Measurements from ENCODE around the gene SYT9.
A peak's percentile ranks its signal among the peaks of the same experiment; 100 is the strongest.

The SYT9 gene

GRCh38 chr11:7423946-7424345 is 172.2 kb downstream of the SYT9 start:
- DNase-seq (ENCODE audit: low read depth, low spot score): no peak

GRCh38 chr11:7427733-7428132 is 176.0 kb downstream of the SYT9 start:
- DNase-seq (ENCODE audit: low read depth, low spot score): no peak

- no peak for DNase-seq (ENCODE audit: low read depth, low spot score)
Measured at GRCh38 chr11:7428196-7428595, 176.5 kb downstream of the SYT9 start.

- no peak for DNase-seq (ENCODE audit: low read depth, low spot score)
Measured at GRCh38 chr11:7430496-7430895, 178.8 kb downstream of the SYT9 start.

- DNase-seq (ENCODE audit: low read depth, low spot score): no peak
Measured at GRCh38 chr11:7435176-7435575, 183.5 kb downstream of the SYT9 start.

- no peak for DNase-seq (ENCODE audit: low read depth, low spot score)
Measured at GRCh38 chr11:7436146-7436545, 184.4 kb downstream of the SYT9 start.

- no peak for DNase-seq (ENCODE audit: low read depth, low spot score)
Measured at GRCh38 chr11:7436657-7437056, 185.0 kb downstream of the SYT9 start.

- DNase-seq (ENCODE audit: low read depth, low spot score): no peak
Measured at GRCh38 chr11:7437696-7438095, 186.0 kb downstream of the SYT9 start.

- no peak for DNase-seq (ENCODE audit: low read depth, low spot score)
Measured at GRCh38 chr11:7439746-7440320, 188.1 kb downstream of the SYT9 start.

GRCh38 chr11:7442588-7443215 is 191.0 kb downstream of the SYT9 start:
- peak; percentile 70 for DNase-seq (ENCODE audit: low read depth, low spot score)

GRCh38 chr11:7444091-7444981 is 192.6 kb downstream of the SYT9 start:
- DNase-seq (ENCODE audit: low read depth, low spot score): peak; percentile 64

- no peak for DNase-seq (ENCODE audit: low read depth, low spot score)
Measured at GRCh38 chr11:7445564-7445963, 193.9 kb downstream of the SYT9 start.

GRCh38 chr11:7448201-7448600 is 196.5 kb downstream of the SYT9 start:
- DNase-seq (ENCODE audit: low read depth, low spot score): peak; percentile 17

- no peak for DNase-seq (ENCODE audit: low read depth, low spot score)
Measured at GRCh38 chr11:7449211-7449840, 197.6 kb downstream of the SYT9 start.

- no peak for DNase-seq (ENCODE audit: low read depth, low spot score)
Measured at GRCh38 chr11:7449841-7450214, 198.1 kb downstream of the SYT9 start.

GRCh38 chr11:7450836-7451235 is 199.1 kb downstream of the SYT9 start:
- DNase-seq (ENCODE audit: low read depth, low spot score): no peak

GRCh38 chr11:7451520-7451919 is 199.8 kb downstream of the SYT9 start:
- no peak for DNase-seq (ENCODE audit: low read depth, low spot score)

- DNase-seq (ENCODE audit: low read depth, low spot score): no peak
Measured at GRCh38 chr11:7451952-7452494, 200.3 kb downstream of the SYT9 start.

GRCh38 chr11:7454854-7455253 is 203.2 kb downstream of the SYT9 start:
- DNase-seq (ENCODE audit: low read depth, low spot score): no peak

GRCh38 chr11:7457211-7457610 is 205.5 kb downstream of the SYT9 start:
- DNase-seq (ENCODE audit: low read depth, low spot score): no peak

GRCh38 chr11:7462706-7463105 is 211.0 kb downstream of the SYT9 start:
- no peak for DNase-seq (ENCODE audit: low read depth, low spot score)

GRCh38 chr11:7467652-7468051 is 215.9 kb downstream of the SYT9 start:
- no peak for DNase-seq (ENCODE audit: low read depth, low spot score)

All from ELF-1 (cell line).